IMR-90 (cell line): ENCODE results near the gene TFRC. TPM values are rescaled to one million over a fixed set of nuclear protein-coding genes. Genes with fewer than 3 reads are reported as not detected.

Source experiments
- ATAC-seq: fragments of 200-7000 bp; cut with Tn5 transposase; 2 replicates; pipeline ENCODE4 v1.9.1; 2020; ENCODE audit warnings: low read depth, mild to moderate bottlenecking, moderate library complexity
- BruUV-seq: library from RNA; stranded (reverse); fragments of 400-500 nt; replicated peaks from 2 replicates; lab custom pipeline; 2021; lab: Mats Ljungman, UMichigan
- CTCF ChIA-PET: fragments of 300-600 bp; formaldehyde crosslinking; extraction: SDS; loops from one replicate; lab custom pipeline; 2021; ENCODE audit warnings: antibody characterized with exemption; lab: Yijun Ruan, JAX
- POLR2A ChIA-PET: fragments of 300-600 bp; sonication (Branson Sonifier 250); formaldehyde crosslinking; loops from one replicate; lab custom pipeline; 2022; ENCODE audit warnings: antibody characterized with exemption; ENCODE audit not compliant: unreplicated experiment; lab: Charles Lee
- DNase-seq: peaks from one replicate; pipeline ENCODE4 v3.0.0; 2013
- H2AFZ ChIP-seq: replicated peaks from 2 replicates; pipeline ENCODE3; 2013; ENCODE audit warnings: low read length, mild to moderate bottlenecking; ENCODE audit not compliant: poor library complexity
- H2AK5ac ChIP-seq: 2 replicates; pipeline ENCODE4 v1.6.1; 2013; ENCODE audit warnings: low read depth, low read length, inconsistent platforms
- H2AK9ac ChIP-seq: replicated peaks from 2 replicates; pipeline ENCODE3; 2013; ENCODE audit warnings: mild to moderate bottlenecking, low read depth, low read length, moderate library complexity; ENCODE audit not compliant: poor library complexity
- H2BK120ac ChIP-seq: 2 replicates; pipeline ENCODE4 v1.6.1; 2013; ENCODE audit warnings: low read depth, low read length, inconsistent platforms
- H2BK15ac ChIP-seq: 3 replicates; pipeline ENCODE4 v1.6.1; 2013; ENCODE audit warnings: low read depth, low read length, inconsistent platforms
- H2BK20ac ChIP-seq: 2 replicates; pipeline ENCODE4 v1.6.1; 2013; ENCODE audit warnings: low read depth, mild to moderate bottlenecking, inconsistent platforms, low read length, moderate library complexity
- H2BK5ac ChIP-seq: 2 replicates; pipeline ENCODE4 v1.6.1; 2013; ENCODE audit warnings: mild to moderate bottlenecking, low read depth, low read length, inconsistent platforms; ENCODE audit not compliant: poor library complexity, severe bottlenecking
- H3K14ac ChIP-seq: replicated peaks from 2 replicates; pipeline ENCODE4 v1.6.1; 2013; ENCODE audit warnings: low read depth, low read length, inconsistent platforms
- H3K18ac ChIP-seq: 2 replicates; pipeline ENCODE4 v1.6.1; 2013; ENCODE audit warnings: low read depth, low read length, control low read depth
- H3K23ac ChIP-seq: 2 replicates; pipeline ENCODE4 v1.6.1; 2013; ENCODE audit warnings: low read depth, low read length, inconsistent platforms
- H3K27ac ChIP-seq: 2 replicates; pipeline ENCODE4 v1.5.1; 2013; ENCODE audit warnings: mild to moderate bottlenecking, control low read depth, low read length; ENCODE audit not compliant: insufficient read depth
- H3K27me3 ChIP-seq: 2 replicates; pipeline ENCODE4 v1.6.1; 2013; ENCODE audit warnings: low read length; ENCODE audit not compliant: control insufficient read depth, insufficient read depth
- H3K36me3 ChIP-seq: 2 replicates; pipeline ENCODE4 v1.6.1; 2013; ENCODE audit warnings: low read length, mixed read lengths; ENCODE audit not compliant: control insufficient read depth, insufficient read depth
- H3K4ac ChIP-seq: 2 replicates; pipeline ENCODE4 v1.6.1; 2013; ENCODE audit warnings: low read depth, low read length, inconsistent platforms
- H3K4me1 ChIP-seq: 2 replicates; pipeline ENCODE4 v1.6.1; 2013; ENCODE audit warnings: low read length, mixed read lengths; ENCODE audit not compliant: control insufficient read depth, insufficient read depth
- H3K4me2 ChIP-seq: 2 replicates; pipeline ENCODE4 v1.6.1; 2013; ENCODE audit warnings: low read depth, mild to moderate bottlenecking, control low read depth, low read length, moderate library complexity
- H3K4me3 ChIP-seq: 2 replicates; pipeline ENCODE4 v1.5.1; 2013; ENCODE audit warnings: low read depth, mild to moderate bottlenecking, control low read depth, low read length, moderate library complexity; ENCODE audit not compliant: insufficient read depth
- H3K56ac ChIP-seq: 2 replicates; pipeline ENCODE4 v1.6.1; 2013; ENCODE audit warnings: low read length, inconsistent platforms; ENCODE audit not compliant: insufficient read depth; ENCODE audit errors: extremely low read depth
- H3K79me1 ChIP-seq, 2 experiments: 2 replicates each; pipeline ENCODE4 v1.6.1; 2013; ENCODE audit warnings: low read length in 2 of 2, inconsistent platforms in 1 of 2, low read depth in 1 of 2
- H3K9ac ChIP-seq: 2 replicates; pipeline ENCODE4 v1.6.1; 2013; ENCODE audit warnings: low read depth, low read length, control low read depth
- H3K9me1 ChIP-seq: 2 replicates; pipeline ENCODE4 v1.6.1; 2013; ENCODE audit warnings: low read length, inconsistent platforms; ENCODE audit not compliant: insufficient read depth
- H3K9me3 ChIP-seq: 2 replicates; pipeline ENCODE4 v1.6.1; 2013; ENCODE audit warnings: low read length; ENCODE audit not compliant: control insufficient read depth, insufficient read depth
- H4K20me1 ChIP-seq: 2 replicates; pipeline ENCODE4 v1.6.1; 2013; ENCODE audit warnings: low read length, inconsistent platforms; ENCODE audit not compliant: insufficient read depth
- H4K5ac ChIP-seq: 2 replicates; pipeline ENCODE4 v1.6.1; 2013; ENCODE audit warnings: mild to moderate bottlenecking, low read depth, low read length, control low read depth
- H4K8ac ChIP-seq, 2 experiments: 2 replicates each; pipeline ENCODE4 v1.6.1; 2013; ENCODE audit warnings: low read depth in 2 of 2, low read length in 2 of 2, control low read depth in 1 of 2, inconsistent platforms in 1 of 2
- H4K91ac ChIP-seq: 2 replicates; pipeline ENCODE4 v1.6.1; 2013; ENCODE audit warnings: low read depth, low read length, inconsistent platforms; ENCODE audit not compliant: insufficient read depth
- CEBPB ChIP-seq: IDR thresholded peaks from 2 replicates; pipeline ENCODE4 v1.6.1; 2012; ENCODE audit warnings: low read depth, low read length, improper control_type of control experiment
- SMC3 ChIP-seq: fragments of 150-350 bp; IDR thresholded peaks from 2 replicates; pipeline ENCODE4 v1.6.1; 2016; ENCODE audit warnings: low read depth, mild to moderate bottlenecking, antibody characterized with exemption, low read length, moderate library complexity
- WGBS, 2 experiments: methylation state at CpG; one replicate each; pipeline versions ENCODE4 v1.1.5 to v1.1.7; 2013; ENCODE audit warnings: missing lambda C conversion rate in 2 of 2; ENCODE audit not compliant: insufficient read length in 1 of 2; ENCODE audit errors: extremely low coverage in 2 of 2; 5-methylcytosine and 5-hydroxymethylcytosine counted together
- dilution Hi-C: fragments of 300-500 bp; cut with HindIII; formaldehyde crosslinking; loops from one replicate; pipeline ENCODE4 v1.14.3; 2018; ENCODE audit warnings: low sequenced_read_pairs; ENCODE audit not compliant: unreplicated experiment
- in situ Hi-C: fragments of 300-500 bp; cut with MboI; formaldehyde crosslinking; loops from 3 replicates; pipeline ENCODE4 v1.14.3; 2019; ENCODE audit warnings: low sequenced_read_pairs, inconsistent platforms, mixed read lengths
- intact Hi-C: fragments of 100-400 bp; cut with micrococcal nuclease; formaldehyde crosslinking; loops from 2 replicates; pipeline ENCODE4 v1.10.0; 2022
- polyA plus RNA-seq, 3 experiments: library from polyadenylated mRNA; depleted of rRNA; stranded (reverse); fragments of >200 nt; gene quantifications; 2 replicates each; pipeline ENCODE4 v1.2.3, GENCODE V29; 2012; ENCODE audit warnings: low replicate concordance in 1 of 3
- total RNA-seq: library from RNA; depleted of rRNA; stranded (reverse); fragments of >200 nt; gene quantifications from 2 replicates; pipeline ENCODE4 v1.2.3, GENCODE V29; 2012

The TFRC gene
- total and polyA plus RNA-seq, 2 of the 4 experiments (the other 2 are of a cell fraction): 78.6 to 156 TPM

GRCh38 chr3:196082619-196082971 is 705 bp upstream of the TFRC start:
- H3K9me3 ChIP-seq: no peaks in the 10 kb centered on the region

More at GRCh38 chr3:196082619-196082971, 705 bp upstream of the TFRC start:
- H3K27me3 ChIP-seq: no peaks in the 10 kb centered on the region
- no peaks in the 10 kb centered on the region for H3K36me3 ChIP-seq
- no peak overlapping the region for H2AFZ ChIP-seq
- H4K20me1 ChIP-seq: peaks cover 30% of the 10 kb centered on the region
- TF ChIP-seq CEBPB: peak; percentile 68
- TF ChIP-seq SMC3: no peak
- DNase-seq: no peak
- WGBS, 2 experiments: no CpG with 5 or more reads among the region's 6 CpGs
- H3K4me3 ChIP-seq: no peak overlapping the region
- no peaks in the 10 kb centered on the region for H3K4me1 ChIP-seq
- ChIA-PET POLR2A (no interaction called here), CTCF (no interaction called here)
- 0 out of 4 replicates have a peak overlapping the region, but pooled peaks of 1 of the 2 experiments have one; percentile 46 for H4K8ac ChIP-seq
- in situ Hi-C loops (no loop called here), dilution Hi-C loops (no loop called here), intact Hi-C loops (loop anchor here (5.0 kb wide), 2 partner anchors 95 to 435 kb away; partner anchors contain the start of gene SMCO1)
- no peak overlapping the region for H2AK9ac ChIP-seq
- no peak for ATAC-seq
- H3K56ac ChIP-seq: no peak overlapping the region
- no peak overlapping the region for H3K18ac ChIP-seq
- BruUV-seq: no TSS peak
- no peak overlapping the region for H2BK20ac ChIP-seq
- H4K91ac ChIP-seq: no peak overlapping the region
- no peak overlapping the region for H3K14ac ChIP-seq
- H3K4me2 ChIP-seq: peak overlapping the region; percentile 98
- no peak overlapping the region for H3K4ac ChIP-seq
- H3K79me1 ChIP-seq: peaks cover 4 to 32% of the 10 kb centered on the region in 2 experiments; a peak in 3 of 4 replicates
- no peak overlapping the region for H3K9ac ChIP-seq
- H2AK5ac ChIP-seq: no peak overlapping the region; the same call in 1 of the 2 replicates
- no peak overlapping the region for H3K27ac ChIP-seq
- H2BK5ac ChIP-seq: no peak overlapping the region
- H2BK120ac ChIP-seq: no peak overlapping the region
- H2BK15ac ChIP-seq: no peak overlapping the region
- no peak overlapping the region for H3K23ac ChIP-seq
- 0 out of 2 replicates have a peak, but pooled peaks cover 2% of the 10 kb centered on the region for H3K9me1 ChIP-seq
- no peak overlapping the region for H4K5ac ChIP-seq
